ENCODE measurements around the gene CACNA2D3.

Gene CACNA2D3

DNA sequence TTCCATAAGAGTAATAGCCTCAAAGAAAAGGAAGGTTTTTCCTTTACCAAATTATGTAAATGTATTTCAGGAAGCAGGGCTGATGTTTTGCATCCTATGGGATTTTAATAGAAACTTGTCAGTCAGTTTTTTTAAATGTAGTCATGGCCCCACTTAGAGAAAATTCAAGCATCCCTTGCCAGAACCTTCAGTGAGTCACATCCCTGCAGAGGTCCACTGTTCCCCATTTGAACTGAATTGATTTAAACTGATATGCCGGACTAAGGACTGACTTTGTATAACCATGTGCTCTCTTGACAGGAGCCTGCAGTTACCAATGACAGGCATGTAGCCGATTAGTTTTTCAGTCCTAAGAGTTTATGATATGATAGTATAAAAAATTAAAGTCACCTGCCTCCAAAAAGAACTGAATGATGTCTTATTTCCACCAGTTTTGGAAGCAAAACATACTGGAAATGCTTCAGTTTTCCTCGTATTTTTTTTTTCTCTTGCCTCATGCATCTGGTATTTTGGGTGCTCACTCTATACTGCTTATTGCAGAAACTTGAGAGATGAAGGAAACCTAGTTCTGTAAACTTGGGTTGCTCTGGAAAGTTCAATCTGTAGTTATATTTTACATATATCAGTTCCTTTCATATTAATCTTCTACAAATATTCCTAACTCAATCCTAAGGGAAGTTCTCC is 774.8 kb downstream of the CACNA2D3 start:
- no peak for DNase-seq

DNA sequence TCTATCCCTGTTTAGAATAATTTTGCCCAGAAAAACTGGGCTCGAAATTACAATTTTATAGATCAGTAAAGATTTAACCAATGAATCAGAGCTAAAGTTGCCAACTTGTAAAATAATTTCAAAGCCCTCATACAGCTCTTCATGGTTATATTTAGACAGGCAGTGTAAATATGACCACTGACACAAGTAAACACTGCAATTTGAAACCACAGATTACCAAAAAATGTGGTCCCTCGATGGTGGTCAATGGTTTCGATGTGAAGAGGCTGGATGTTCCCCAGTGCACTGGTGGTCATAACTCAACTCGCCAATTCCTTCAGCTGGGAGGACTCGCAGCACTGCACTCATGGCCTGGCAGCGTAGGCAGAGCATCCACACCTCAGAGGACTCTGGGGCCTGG is 776.9 kb downstream of the CACNA2D3 start:
- DNase-seq: no peak

DNA sequence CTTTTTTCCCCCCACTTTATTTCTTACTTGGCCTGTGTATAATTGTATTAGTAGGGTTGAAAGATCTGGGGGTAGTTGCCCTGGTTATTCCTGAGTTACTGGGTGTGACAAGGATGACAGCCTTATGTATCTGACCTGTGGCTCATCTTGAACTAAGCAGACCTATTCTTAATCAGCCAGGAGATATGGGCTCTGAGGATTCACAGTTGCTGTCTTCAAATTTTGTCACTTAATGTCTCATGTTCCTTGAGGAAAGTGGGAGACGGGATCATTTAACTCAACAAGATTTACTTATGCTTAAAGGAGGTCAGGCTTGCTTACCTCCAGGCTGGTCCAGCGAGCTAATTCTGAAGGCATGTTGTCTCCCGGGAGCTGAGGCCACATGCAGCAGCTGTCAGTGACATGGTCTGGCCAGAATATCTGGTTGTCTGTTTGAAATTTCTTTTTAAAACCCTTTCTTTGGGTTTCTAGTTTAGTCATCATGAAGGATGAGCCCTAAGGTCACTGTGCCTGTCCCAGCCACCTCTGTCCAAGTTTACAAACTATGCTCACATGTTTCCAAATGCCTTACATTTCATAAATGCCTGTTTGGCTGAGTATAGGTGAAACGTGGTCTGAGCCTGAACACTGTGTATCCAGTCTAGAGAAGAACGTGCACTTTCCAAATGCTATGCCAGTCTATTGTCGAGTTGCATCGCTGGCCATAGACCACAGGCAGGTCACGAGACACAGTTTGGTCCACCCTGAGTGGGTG is 778.7 kb downstream of the CACNA2D3 start:
- no peak for DNase-seq

DNA sequence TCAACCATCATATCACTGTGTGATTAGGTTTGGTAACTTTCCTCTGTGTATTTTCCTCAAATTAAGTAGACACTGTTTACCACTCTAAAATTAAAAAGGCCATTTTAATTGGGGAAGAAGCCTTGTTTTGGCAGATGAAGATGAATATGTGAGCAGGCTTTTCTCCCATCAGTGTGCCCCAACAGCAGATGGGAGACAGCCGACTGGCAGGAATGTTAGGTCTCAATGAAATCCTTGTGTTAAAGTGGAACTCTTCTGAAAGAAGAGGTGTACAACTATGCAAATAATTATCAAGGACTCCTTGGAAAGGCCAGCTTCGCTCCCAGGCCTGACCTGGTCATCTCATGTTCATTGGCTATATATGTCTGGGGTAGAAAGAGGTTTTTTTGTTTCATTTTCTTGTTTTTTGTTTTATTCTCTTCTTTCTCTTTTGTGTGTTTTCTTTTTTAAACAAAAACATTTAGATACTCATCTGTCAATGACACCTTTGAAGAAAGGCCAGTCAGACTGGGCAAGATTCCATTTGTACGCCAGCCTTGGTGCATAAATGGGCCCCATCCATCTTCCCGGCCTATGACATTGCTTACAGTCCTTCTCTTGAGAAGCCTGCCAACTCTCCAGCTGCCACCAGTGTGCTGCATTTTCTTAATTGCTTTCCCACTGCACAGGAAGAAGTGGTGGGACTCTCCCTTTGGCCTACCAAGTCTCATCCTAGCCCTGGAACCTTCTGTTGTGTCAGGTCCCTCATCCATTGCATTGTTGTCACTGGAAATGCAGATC is 779.7 kb downstream of the CACNA2D3 start:
- DNase-seq: no peak

DNA sequence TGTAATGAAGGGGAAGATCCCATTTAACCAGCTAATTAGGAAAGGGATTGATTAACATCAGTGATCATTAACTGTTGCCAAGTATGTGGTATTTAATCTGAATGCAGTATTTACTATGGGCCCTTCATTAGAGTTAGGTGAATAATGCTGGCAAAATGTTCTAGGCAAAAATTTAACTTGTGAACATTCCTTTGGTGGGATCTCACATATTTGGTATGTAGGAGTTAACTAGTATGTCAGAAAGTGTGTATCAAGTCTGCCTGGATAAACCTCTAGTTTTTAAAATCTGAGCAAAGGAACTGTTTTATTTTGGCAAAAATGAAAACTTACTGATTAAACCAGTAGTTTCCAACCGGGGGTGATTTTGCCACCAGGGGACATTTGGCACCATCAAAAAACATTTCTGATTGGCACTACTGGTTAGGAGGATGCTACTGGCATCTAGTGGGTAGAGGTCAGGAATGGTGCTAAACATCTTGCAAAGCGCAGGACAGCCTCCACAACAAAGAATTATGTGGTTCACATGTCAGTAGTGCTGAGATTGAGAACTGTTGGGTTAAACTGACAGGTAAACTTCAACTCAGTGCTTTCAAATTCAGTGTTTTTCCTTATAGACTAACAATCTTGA is 783.0 kb downstream of the CACNA2D3 start:
- no peak for DNase-seq

DNA sequence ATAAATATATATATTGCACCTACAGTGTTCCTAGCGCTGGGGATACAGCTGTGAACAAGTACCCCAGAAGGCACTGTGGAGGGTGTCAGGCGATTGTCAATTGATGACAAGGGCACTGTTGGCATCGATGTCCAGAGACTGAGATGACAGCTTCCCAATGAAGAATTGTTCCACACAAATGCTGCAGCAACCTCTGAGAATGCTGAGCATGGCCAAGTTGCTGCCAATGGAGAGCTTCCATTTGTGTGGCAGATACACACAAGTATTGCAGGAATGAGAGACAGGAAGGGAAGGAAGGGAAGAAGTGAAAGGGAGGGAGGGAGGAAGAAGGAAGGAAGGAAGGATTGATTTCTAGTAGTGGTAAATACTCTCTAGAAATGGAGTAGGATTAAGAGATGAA is 783.6 kb downstream of the CACNA2D3 start:
- no peak for DNase-seq

DNA sequence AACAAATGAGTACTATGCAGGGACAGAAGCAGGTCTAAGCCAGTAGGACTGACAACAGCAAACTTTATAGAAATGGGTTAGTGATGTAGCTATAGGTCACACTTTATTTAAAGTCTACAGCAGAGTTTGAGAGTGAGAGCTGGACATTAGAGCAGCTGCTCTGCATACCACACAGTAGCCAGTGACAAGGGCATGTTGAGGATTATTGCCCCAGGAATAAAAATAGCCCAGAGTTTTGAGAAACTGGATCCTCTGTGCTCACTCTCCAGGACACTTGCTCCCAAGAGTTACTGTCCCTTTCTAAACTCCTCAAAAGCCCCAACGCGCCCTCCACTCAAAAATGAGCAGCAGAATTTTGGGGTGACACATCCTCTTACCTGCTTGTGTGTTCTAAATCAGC is 784.4 kb downstream of the CACNA2D3 start:
- no peak for DNase-seq

DNA sequence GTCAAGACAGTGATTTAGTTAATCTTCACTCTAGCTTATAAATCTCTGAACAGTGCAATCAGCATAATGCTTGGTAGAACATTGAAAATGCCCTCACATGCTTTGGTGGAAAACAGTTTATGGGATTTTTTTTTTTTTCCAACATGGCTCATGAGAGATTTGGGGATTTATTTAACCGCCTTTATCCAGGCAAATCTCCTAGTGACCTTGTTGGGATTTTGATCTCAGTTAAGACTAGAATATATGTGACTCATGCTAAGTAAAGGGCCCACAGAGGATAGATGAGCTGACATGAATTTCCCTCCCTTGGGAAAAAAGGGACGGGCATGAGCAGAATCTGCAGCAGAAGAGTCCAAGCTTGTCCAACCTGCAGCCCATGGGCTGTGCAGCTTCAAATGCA is 786.8 kb downstream of the CACNA2D3 start:
- DNase-seq: no peak

DNA sequence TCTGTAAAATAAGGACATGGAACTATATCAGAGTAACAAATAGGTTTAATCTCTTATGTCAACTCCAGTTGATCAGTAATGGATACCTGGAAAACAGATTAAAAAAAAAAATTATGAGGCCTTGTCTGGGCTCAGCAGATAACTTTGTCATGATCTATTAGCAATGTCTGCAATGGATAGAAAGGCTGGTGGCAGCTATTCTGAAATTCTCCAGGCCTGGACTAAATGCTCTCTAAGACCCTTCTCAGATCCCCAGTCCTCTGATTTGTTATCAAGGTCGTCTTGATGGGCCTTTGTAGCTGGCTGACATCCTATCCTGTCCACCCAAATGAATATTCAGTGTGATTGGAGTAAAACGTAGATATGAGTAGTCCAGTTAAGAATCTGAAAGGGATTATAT is 791.8 kb downstream of the CACNA2D3 start:
- DNase-seq: no peak

DNA sequence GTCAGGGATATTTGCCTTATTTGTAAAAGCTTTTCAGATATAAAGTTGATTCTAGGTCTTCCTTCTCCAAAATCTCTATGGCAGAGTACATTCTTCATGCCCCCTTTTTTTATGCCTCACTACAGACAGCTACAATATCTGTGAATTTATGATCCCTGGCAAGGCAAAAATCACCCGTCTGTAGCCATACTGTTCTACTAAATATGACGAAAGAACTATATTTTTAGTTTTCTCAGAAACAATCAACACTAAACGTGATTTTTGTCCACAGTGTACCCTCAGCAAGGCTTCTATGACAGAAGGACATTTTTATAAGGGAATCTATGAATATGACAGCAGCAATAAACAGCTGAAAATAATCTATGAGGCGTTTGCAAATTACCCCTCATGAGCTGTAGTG is 792.8 kb downstream of the CACNA2D3 start:
- DNase-seq: no peak

DNA sequence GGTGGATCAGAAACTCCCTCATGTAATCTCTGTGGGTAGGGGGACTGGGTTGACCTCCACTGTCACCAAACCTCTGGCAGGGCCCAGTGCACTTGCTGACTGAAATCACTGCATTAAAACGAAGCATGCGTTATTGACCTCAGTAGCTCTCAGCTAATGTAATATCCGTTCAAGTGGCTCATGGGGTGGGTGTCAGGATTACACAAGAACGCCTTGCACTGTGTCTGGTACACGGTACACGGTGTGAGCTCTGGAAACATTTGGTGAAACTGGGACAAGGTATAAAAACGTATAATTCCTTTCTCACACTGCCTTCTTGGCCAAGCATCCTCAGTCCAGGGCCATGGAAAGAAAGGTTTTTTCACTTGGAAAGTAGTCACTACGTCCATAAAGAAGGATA is 793.6 kb downstream of the CACNA2D3 start:
- no peak for DNase-seq

DNA sequence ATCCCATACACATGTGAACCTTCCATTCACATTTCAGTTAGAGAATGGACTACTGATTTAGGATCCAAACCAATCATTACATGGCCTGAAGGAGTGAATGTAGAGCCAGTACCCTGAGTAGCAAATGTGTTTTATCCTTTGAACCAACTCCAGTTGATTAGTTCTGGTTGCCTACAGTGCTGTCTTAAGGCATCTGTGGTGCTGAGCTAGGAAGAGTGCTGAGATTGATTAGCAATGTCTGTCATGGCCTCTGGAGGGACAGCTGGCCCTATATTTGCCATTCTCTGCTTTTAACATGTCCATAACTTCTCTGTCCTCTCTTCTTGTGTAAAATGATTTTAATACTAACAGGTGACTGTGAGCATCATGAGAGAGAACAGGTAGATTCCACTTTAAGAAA is 794.4 kb downstream of the CACNA2D3 start:
- no peak for DNase-seq

DNA sequence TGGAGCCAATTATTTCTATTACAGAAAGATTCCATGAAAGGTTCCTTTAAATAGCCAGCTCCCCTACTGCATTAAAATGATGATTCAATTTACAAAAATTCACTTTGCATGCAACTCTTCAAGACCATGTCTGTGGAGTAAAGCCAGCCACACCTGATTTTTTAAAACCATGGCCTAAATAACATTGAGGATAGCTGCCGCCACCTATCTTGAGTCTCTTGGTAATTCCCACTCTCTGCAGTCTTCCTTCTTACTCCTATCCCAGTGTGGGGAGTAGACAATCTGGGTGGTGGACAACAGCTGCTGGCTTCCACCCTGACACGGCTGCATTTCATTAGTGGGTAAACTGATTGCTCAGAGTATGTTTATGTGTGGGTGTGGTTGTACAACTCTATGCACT is 794.8 kb downstream of the CACNA2D3 start:
- no peak for DNase-seq

DNA sequence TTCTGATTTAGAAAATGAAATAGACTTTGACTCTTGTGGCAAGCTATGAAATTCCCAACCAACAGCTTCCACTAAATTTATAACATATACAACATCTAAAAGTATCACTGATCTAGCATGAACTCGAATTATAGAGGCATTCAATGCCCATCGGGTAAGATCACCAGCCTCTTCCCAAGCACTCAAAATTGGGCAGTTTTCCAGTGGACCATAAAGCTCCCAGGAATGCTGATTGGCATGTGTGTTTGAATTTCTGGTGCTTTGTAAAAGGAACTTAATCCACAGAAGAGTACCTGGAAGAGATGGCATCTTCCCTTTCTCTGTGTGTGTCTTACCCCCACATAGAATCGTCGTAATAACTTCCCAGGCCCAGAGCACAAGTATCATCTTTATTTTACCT is 795.5 kb downstream of the CACNA2D3 start:
- no peak for DNase-seq

DNA sequence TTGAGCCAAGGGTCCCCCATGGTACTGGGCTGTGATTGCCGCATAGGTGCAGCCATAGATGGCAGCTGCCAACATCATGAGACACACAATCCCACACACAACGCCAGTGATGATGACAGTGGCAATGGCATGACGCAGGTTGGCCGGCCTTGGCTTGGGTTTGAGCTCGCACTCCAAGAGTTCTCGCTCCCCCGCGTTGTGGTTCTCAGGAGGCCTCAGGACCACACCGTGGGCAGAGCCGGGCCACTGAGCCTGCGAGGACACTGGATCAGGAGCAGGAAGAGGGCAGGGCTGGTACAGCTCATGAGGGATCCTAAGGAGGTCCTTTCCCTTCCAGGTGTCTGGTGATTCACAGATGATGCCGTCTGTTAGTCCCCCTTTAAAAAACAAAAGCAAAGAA is 796.2 kb downstream of the CACNA2D3 start:
- DNase-seq: no peak

DNA sequence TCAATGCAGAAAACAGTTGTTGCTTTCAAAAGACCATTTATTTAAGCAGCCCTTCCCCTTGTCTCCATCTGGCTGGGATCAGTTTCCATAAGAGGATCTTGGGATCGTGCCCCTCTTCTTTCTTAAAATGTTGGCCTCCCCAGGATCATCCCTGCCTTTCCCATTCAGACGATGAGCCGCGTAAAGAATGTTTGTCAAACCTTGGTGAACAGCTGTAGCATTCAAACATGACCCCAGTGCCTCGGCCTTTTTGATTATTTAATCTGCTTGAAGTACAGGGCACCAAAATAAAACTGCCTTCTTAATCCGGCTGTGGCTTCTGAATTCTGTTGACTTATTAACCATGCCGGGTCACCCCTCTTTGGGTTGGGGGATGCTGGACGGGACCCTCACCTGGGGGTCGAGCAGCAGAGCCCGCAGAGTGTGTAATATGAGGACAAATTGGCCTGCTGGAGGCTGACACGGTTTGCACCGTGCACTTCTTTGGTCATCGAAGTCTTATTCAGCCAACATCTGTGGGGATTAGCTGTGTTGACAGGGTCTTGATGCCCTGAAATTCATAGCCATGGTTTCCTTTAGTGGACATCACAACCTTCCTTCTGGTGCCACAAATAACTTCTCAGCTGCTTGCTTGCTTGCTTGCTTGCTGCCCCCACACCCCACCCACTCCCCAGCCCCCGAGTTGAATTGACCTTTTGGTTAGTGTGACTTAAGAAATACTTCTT is 805.9 kb downstream of the CACNA2D3 start, which contains the start of gene LRTM1:
Gene LRTM1, minus strand, starts transcription at position 14 of the 725 bp plus-strand sequence. CDS start 148 bp downstream, outside the sequence.
- no peak for DNase-seq

DNA sequence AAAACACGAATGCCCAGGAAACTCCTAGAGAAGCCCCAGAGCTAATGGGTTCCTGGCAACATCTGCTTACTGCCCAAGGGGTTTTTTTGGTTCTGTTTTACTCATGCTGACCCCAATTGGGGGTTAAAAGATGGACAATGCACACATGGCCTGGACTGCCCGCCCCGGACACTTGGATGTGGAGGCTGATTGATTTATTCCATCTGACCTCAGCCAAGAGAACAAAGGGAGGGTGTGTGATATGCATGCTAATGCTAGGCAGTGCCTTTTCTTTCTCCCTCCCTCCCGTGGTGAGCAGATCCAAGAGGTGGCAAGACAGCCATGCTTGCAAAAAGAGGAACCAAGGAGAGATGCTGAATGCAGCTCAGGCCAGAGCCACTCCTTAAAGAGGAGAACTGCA is 808.8 kb downstream of the CACNA2D3 start:
- no peak for DNase-seq

DNA sequence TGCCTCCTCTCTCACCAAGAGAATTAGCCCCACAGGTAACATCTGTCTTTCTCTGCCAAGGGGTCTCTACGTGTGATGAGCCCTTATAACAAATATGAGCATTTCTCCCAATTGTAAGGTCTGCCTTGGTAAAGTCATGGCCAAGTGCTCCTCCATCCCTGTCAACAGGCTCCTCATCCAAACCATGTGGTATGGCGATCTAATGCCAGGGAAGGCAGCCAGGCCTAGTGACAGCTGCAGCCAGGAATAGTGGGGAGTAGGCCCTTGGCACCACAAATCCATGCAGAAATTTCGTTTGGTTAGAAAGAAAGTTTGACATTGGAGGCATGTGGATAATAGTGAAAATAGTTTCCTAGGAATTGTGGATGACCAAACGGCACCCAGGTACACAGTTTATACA is 810.3 kb downstream of the CACNA2D3 start:
- no peak for DNase-seq

DNA sequence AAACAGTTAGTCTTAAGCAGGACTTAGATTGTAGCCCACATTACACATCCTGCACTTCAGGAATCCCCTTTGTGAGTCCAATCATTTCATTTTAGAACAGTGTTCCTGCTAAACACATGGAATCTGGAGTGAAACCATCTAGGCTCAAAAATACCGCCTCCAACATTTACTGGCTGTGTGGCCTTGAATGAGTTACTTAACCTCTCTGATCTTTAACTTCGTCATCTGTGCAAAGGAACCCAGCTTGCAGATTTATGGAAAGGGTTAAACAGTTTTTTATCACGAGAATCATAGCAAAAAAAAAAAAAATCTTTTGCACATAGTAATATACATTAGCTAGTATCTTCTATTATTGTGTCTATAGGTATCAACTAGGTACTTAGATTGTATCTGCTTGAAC is 813.5 kb downstream of the CACNA2D3 start:
- no peak for DNase-seq

DNA sequence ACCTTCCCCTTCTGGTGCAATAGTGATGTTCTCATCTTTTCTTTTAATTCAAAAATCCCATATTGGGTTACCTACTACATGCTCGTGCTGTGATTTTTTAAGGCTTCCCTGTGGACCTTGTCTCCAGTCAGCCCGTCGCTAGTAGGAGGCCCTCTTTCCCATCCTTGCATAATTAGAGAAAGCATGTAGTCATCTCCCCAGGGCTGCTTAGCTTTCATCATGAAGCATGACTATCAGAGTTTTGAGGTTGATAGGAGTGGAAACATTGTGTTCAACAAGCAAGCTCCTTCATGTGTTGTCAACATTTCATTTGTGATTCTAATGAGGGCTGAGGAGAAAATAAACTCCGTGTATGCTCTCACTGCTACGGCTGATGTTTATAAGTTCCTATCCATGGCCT is 814.2 kb downstream of the CACNA2D3 start:
- DNase-seq: no peak

DNA sequence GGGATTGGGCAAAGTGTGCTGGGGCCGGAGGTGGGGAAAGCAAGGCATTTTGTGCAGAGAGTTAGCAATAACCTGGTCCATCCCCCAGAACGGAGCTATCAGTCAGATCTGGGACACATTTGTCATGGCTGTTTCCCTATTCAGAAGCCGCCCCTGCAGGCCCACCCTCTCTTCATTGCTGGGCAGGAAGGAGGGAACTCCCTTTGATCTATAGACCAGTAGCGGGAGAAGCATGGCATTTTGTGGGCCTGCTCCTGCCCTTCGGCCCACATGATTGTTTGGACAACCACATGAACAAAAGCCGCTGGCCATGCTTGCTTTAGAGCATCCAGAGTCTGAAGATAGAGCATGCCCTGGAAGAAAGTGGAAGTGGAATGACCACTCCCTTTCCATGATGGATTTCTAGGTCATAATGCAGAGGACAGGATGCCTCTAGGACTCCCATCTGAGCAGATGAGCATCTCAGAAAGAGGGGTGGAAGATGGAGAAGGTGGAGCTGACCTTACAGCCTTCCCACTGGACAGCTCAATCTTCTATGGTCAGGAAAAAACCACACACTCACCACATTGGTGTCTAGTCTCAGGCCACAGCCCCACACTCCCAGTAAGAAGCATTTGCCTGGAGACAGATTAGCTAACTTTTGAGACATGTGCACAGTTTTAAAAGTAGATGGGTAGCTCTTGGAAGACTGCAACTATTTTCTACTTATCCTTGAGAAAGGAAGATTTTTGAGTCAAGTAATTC is 817.4 kb downstream of the CACNA2D3 start:
- no peak for DNase-seq

DNA sequence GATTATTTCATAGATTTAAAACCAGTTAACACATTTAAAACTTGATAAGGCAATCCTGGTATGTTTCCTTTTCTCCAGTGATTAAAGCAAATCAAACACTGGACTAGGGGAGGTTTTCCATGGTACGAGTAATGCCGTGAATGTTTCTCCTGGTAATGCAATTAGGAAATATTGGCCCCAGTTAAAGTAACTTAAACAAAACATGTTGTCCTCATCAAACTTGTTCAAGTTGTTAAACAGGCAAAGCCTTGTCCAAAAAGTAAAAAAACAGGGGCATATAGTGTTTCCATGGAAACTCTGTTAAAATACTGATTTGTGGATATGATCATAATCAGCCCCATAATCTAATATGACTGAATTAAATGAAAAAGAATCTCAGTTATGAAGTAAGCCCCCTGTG is 818.6 kb downstream of the CACNA2D3 start:
- DNase-seq: no peak
